Loucy (cell line): ENCODE results near the gene CNTN5.

ENCODE experiments used
- CTCF ChIP-seq: fragments of 200-600 bp; sonication (generic); conservative IDR thresholded peaks from 2 replicates; pipeline ENCODE4 v1.5.1; 2014; ENCODE audit warnings: mild to moderate bottlenecking, antibody characterized with exemption, low read length
- EZH2phosphoT487 ChIP-seq: fragments of 200-600 bp; IDR thresholded peaks from 2 replicates; pipeline ENCODE4 v1.6.1; 2018; ENCODE audit warnings: antibody characterized with exemption, mild to moderate bottlenecking, moderate library complexity, borderline replicate concordance

GRCh38 chr11:100316952-100317351 is 1296.2 kb downstream of the CNTN5 start:
- no peak for TF ChIP-seq CTCF
- no peak for TF ChIP-seq EZH2phosphoT487
